Activated naive CD4-positive, alpha-beta T cell treated with anti-CD3 and anti-CD28 coated beads for 36 hours (primary cell): ENCODE measurements around the gene PLK5. TPM values are rescaled to one million over a fixed set of nuclear protein-coding genes. Genes with fewer than 3 reads are reported as not detected.

Experiments used
- CTCF ChIA-PET: fragments of 350-600 bp; sonication (Branson Sonifier 250); formaldehyde crosslinking; loops from one replicate; lab custom pipeline; 2021; ENCODE audit warnings: antibody characterized with exemption; lab: Charles Lee
- DNase-seq: peaks from one replicate; pipeline ENCODE4 v3.0.0-alpha.2; 2020
- H3K27ac Mint-ChIP-seq: one replicate; pipeline ENCODE4 v1.8.0; 2021; ENCODE audit warnings: mild to moderate bottlenecking, mixed read lengths
- H3K27me3 Mint-ChIP-seq: one replicate; pipeline ENCODE4 v1.8.0; 2021; ENCODE audit warnings: low read depth, mixed read lengths
- H3K36me3 Mint-ChIP-seq: one replicate; pipeline ENCODE4 v1.8.0; 2021; ENCODE audit warnings: low read depth, mixed read lengths
- H3K4me1 Mint-ChIP-seq: one replicate; pipeline ENCODE4 v1.8.0; 2021; ENCODE audit warnings: low read depth, mixed read lengths
- H3K4me3 Mint-ChIP-seq: one replicate; pipeline ENCODE4 v1.8.0; 2021; ENCODE audit warnings: mild to moderate bottlenecking, moderate library complexity, mixed read lengths
- H3K9me3 Mint-ChIP-seq: one replicate; pipeline ENCODE4 v1.8.0; 2021; ENCODE audit warnings: mixed read lengths
- intact Hi-C: fragments of 100-400 bp; cut with micrococcal nuclease; formaldehyde crosslinking; loops from one replicate; pipeline ENCODE4 v1.15.1; 2023
- total RNA-seq, 2 experiments: library from RNA; stranded (reverse); gene quantifications; one replicate each; pipeline ENCODE4 v1.2.3, GENCODE V29; 2021

Gene PLK5
- total RNA-seq, 2 experiments from 2014 or later, result not detected

DNA sequence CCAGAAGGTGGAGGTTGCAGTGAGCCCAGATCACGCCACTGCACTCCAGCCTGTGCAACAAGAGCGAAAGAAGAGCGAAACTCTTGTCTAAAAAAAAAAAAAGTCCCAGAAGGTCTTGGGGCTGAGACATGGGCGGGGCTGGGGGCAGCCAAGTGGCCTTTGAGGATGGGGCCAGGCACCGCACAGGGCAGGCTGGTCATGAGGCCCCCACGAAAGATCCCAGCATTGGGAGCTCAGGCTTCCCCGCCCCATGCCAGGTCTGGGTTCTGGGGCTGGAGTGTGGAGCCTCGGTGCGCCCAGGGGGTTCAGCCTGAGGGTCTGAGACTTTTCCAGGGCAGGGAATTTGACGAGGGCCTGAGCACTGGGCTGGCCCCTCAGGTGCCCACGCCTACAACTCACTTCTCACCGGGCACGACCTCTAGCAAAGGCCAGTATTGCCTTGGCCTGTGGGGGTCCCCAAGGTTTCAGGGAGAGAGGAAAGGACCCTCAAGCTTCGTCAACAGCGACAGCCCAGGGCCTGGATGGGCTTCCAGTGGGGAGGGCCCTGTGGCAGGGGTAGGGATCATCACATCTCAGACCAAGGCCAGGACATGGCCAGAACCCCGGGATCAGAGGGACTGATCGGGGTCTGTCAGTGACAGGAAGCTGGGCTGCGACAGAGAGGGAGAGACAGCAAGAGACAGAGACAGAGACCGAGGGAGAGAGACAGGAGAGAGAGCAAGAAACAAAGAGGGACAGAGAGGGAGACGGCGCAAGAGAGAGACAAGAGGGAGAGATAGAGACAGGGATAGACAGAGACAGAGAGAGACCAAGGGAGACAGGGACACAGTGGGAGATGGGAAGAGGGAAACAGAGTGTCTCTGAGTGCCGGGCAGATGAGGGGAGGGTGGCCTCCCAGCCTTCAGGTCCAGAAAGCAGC, 51.7 kb downstream of the PLK5 start:
- H3K9me3 Mint-ChIP-seq, result no peaks in the 10 kb centered on the region
- intact Hi-C loops, result no loop called here
- no peak overlapping the region for H3K4me3 Mint-ChIP-seq
- CTCF ChIA-PET, result no interaction called here
- H3K4me1 Mint-ChIP-seq, result no peaks in the 10 kb centered on the region
- no peak overlapping the region for H3K27ac Mint-ChIP-seq
- no peak for DNase-seq
- peaks cover 6% of the 10 kb centered on the region for H3K36me3 Mint-ChIP-seq
- H3K27me3 Mint-ChIP-seq, result no peaks in the 10 kb centered on the region

DNA sequence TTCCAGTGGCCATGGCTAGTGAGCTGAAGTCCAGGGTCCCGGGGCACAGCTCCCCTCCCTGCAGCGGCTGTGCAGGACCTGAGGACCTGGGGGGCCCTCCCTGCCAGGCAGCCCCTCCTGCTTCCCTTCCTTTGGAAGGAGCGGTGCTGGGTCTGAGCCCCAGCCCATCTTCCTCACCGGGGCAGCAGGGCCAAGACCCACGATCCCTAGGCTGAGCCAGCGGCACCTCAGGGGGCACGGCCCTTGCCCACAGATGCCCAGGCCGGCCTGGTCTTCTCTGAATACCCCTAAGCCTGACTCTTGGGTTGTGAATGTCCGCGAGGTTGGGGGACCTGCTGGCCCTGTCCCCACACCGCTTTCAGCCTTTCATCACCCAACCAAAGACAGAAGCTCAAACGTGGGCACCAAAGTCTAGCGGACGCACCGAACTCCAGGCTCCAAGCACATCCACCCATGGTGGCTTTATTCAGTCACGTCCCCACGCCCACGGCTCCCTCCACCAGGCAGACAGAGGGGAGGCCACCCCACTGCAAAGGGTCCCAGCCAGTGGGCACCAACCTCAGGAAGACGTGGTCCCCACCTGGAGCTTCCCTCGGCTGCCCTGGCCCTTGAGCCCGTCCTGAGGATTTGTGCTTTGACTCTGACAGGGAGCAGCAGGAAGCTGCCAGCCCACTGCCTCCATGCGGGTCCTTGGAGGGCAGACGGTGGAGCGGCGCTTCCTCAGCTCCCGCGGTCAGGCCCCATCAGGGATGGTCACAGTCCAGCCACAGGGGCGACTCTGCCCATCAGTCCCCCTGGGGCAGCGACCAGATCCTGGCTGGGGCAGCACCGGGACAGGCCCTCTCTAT, 52.6 kb downstream of the PLK5 start:
- Mint-ChIP-seq H3K4me3 (no peak overlapping the region), H3K9me3 (no peaks in the 10 kb centered on the region), H3K27me3 (no peaks in the 10 kb centered on the region), H3K4me1 (no peaks in the 10 kb centered on the region), H3K27ac (no peak overlapping the region), H3K36me3 (peaks cover 11% of the 10 kb centered on the region)
- DNase-seq, result no peak
- CTCF ChIA-PET, result no interaction called here
- intact Hi-C loops, result no loop called here

DNA sequence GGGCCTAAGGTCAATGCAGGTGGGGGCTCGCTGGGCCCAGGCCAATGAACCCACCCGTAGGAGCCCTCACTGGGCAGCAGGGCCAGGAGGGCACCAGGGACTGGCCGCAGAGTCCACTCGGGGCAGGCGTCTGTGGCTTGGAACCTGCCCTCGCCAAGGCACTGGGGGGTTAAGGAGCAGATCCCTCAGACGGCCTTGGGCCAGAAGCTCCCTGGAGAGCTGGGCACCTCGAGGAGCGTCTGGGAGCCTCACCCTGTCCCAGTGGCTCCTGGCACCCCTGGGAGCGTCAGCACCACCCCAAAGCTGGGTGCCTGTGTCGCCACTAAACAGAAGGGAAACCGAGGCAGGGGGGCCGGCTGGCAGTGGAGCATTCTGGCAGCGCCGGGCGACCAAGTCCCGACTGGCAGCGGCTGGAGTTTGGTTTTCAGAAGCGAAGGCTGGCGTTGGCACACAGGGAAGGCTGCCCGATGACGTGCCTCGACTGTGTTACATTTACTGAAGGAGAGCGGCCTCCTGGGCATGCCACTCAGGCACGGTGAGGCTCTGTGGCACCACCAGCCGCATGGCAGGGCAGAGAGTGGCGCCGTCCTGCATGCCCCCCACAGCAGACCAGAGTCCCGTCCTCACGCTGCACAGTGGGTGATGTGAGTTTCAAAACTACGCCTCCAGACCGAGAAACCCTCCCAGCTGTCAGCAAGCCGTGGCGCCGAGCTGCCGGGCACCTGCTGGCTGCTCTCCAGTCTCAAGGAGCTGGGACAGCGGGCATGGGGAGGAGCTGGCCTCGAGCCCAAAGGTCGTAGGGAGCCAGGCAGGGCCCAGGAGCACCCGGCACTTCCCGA, 53.4 kb downstream of the PLK5 start:
- CTCF ChIA-PET, result no interaction called here
- Mint-ChIP-seq H3K36me3 (peaks cover 16% of the 10 kb centered on the region), H3K27ac (no peak overlapping the region), H3K4me1 (no peaks in the 10 kb centered on the region), H3K27me3 (no peaks in the 10 kb centered on the region), H3K4me3 (no peak overlapping the region), H3K9me3 (no peaks in the 10 kb centered on the region)
- intact Hi-C loops, result no loop called here
- DNase-seq, result no peak

DNA sequence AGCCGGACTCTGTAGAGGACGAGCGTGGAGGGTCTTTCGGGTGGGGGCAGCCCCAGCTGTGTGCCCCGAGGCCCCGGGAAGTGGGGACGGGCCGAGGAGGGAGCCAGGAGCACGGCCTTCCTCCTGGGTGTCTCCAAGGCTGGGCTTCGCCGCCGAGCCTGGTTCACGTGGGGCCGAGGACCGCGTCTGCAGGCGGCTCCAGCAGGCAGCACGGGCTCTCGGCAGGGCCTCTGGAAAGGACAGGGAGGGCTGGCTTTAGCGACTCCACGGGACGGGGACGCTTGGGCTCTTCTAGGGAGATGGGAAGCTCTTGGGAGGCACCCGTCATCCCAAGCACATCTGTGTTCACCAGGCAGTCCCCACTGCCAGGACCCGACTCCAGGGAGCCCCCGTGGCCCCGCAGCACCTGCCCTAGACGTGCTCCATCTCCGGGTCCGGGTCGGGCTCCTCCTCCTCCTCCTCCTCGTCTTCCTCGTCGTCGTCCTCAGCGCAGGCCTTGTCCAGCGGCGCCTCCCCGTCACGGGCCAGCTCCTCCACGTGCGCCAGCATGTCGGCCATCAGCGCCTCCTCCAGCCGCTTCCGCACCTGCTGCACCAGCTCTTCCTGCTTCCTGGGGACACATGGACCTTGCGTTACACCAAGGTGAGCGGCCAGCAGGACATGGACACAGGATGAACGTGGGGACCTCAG, 54.2 kb downstream of the PLK5 start:
- Mint-ChIP-seq H3K27me3 (no peaks in the 10 kb centered on the region), H3K27ac (no peak overlapping the region), H3K9me3 (no peaks in the 10 kb centered on the region)

DNA sequence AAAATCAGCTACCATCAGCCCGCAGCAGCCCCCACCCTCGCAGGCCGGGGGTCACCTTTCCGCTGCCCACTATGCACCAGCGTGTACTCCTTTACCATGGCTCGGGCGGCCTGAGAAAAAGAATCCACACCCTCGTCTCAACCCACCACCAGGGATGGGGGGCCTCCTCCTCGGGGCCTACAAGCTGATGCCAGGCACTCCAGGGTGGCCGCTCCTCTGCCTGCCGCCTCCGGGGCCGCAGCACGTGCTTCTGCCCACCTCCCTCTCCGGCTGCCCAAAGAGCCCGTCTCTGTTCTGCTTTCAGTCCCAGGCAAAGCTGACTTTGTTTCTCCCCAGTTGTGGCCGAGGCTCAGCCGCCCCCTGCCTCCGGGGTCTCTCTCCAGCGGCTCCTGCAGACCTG, 55.3 kb downstream of the PLK5 start:
- H3K9me3 Mint-ChIP-seq, result no peaks in the 10 kb centered on the region
- CTCF ChIA-PET, result interaction anchor here (0.5 kb wide), 1 partner anchor 246 kb away, joined by 4 read pairs; no protein-coding TSS in a partner anchor
- H3K27me3 Mint-ChIP-seq, result no peaks in the 10 kb centered on the region
- intact Hi-C loops, result no loop called here
- no peaks in the 10 kb centered on the region for H3K4me1 Mint-ChIP-seq
- no peak overlapping the region for H3K27ac Mint-ChIP-seq
- H3K36me3 Mint-ChIP-seq, result peaks cover 23% of the 10 kb centered on the region
- H3K4me3 Mint-ChIP-seq, result no peak overlapping the region
- DNase-seq, result no peak

More for the DNA sequence above, 54.2 kb downstream of the PLK5 start:
- no peaks in the 10 kb centered on the region for H3K4me1 Mint-ChIP-seq
- intact Hi-C loops, result no loop called here
- peaks cover 19% of the 10 kb centered on the region for H3K36me3 Mint-ChIP-seq
- no peak for DNase-seq
- CTCF ChIA-PET, result no interaction called here
- H3K4me3 Mint-ChIP-seq, result no peak overlapping the region

DNA sequence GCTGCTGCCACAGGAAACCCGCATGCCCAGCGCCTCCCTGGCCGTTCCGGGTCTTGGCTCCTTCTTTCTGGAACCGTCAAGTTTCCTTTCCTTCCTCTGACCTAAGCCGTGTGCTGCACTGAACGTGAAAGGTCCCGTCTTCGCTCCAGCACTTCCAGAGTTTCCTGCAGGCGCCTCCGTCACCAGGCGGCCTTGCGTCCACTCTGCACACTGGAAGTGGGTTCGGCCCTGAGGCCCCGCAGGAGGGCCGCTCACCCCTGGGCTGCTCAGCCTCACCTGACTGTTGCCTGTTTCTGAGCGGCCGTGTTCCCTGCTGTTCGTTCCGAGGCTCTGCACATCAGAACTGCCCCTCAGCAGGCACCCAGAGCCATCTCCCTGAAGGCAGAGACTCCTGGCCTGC, 56.5 kb downstream of the PLK5 start:
- no peak for DNase-seq
- Mint-ChIP-seq H3K4me1 (peaks cover 2% of the 10 kb centered on the region), H3K36me3 (peaks cover 29% of the 10 kb centered on the region), H3K27me3 (no peaks in the 10 kb centered on the region), H3K9me3 (no peaks in the 10 kb centered on the region), H3K4me3 (no peak overlapping the region), H3K27ac (no peak overlapping the region)
- intact Hi-C loops, result no loop called here
- CTCF ChIA-PET, result no interaction called here

DNA sequence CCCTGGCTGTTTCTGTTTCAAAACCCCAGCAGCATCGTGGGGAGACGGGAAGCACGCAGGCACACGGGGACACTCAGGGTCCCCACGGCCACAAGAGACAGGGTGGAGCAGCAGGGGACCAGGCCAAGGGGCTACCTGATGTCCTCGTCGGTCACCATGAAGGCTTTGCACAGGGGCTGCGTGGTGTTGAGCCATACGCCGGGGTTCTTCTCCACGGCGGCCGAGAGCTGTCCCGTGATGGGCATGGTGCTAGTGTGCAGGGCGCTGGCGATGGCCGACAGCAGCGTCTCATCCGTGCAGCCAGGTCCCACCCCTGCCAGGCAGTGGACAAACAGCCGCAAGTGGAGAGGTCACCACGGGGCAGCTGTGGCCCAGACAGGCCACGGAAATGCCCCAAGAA, 57.1 kb downstream of the PLK5 start:
- Mint-ChIP-seq H3K36me3 (peaks cover 34% of the 10 kb centered on the region), H3K4me1 (peaks cover 2% of the 10 kb centered on the region), H3K9me3 (no peaks in the 10 kb centered on the region), H3K27me3 (no peaks in the 10 kb centered on the region), H3K27ac (peak overlapping the region; percentile 59), H3K4me3 (no peak overlapping the region)
- CTCF ChIA-PET, result no interaction called here
- intact Hi-C loops, result no loop called here
- no peak for DNase-seq

DNA sequence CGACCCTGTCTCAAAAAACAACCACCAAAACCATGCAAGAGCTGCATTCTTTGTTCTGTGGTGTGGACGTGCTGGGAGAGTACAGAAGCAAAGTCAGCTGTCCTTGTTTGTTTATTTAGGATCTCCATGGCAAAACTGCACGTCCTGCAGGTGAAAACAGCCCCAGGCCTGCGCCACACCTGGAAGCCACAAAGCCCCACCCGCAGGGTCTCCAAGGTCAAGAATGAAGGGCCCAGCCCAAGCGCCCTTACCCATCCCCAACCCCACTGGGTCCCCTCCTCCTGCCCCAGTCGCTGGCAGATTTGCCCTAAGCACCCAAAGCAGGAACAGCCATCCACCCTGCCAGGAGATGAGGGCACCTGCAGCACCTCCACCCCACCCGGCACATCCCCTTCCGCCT, 58.3 kb downstream of the PLK5 start:
- Mint-ChIP-seq H3K4me3 (no peak overlapping the region), H3K9me3 (no peaks in the 10 kb centered on the region), H3K36me3 (peaks cover 35% of the 10 kb centered on the region), H3K27me3 (no peaks in the 10 kb centered on the region), H3K4me1 (peaks cover 2% of the 10 kb centered on the region), H3K27ac (no peak overlapping the region)
- CTCF ChIA-PET, result interaction anchor here (0.6 to 0.7 kb wide), 3 partner anchors 9 to 346 kb away, joined by 3 to 5 read pairs (median 3); no protein-coding TSS in a partner anchor
- intact Hi-C loops, result no loop called here
- no peak for DNase-seq

DNA sequence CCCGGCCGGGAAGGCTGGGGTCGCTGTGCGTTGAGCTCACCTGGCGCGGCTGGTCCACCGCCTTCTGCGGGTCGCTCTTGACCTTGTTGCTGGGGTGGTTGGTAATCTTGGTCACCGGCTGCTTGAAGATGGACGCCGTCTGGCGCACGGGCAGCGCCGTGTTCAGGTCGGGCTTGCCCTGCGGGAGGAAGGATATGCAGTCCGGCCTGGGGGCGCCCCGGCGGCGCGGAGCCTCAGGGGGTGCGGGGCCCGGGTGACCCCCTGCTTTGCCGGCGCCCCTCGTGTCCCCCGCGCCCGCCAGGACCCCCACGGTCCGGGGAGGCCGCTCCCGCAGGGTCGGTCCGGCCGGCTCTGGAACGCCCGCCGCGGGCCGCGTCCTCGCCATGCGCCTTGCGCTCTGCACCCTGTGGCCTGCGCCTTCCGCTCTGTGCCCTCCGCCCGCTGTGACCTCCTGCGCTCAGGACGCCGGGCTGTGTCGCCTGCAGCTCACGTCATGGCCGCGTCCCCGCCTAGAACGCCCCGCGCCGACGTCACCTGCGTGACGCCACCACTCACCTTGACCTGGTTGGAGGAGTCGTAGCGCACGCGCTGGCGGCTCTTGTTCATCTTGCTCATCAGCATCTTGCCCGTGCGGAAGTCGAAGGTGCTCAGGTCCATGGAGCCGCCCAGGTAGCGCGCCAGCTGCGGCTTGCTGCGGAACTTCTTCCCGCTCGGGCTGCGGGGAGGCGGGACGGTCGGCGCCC, 60.8 kb downstream of the PLK5 start:
- Mint-ChIP-seq H3K4me3 (no peak overlapping the region), H3K27ac (no peak overlapping the region), H3K27me3 (no peaks in the 10 kb centered on the region), H3K4me1 (peaks cover 13% of the 10 kb centered on the region), H3K36me3 (peaks cover 36% of the 10 kb centered on the region), H3K9me3 (no peaks in the 10 kb centered on the region)
- CTCF ChIA-PET, result interaction anchor here (1.2 kb wide), 1 partner anchor 8 kb away, joined by 3 read pairs; the partner anchor contains the start of gene MBD3
- no peak for DNase-seq
- intact Hi-C loops, result no loop called here

DNA sequence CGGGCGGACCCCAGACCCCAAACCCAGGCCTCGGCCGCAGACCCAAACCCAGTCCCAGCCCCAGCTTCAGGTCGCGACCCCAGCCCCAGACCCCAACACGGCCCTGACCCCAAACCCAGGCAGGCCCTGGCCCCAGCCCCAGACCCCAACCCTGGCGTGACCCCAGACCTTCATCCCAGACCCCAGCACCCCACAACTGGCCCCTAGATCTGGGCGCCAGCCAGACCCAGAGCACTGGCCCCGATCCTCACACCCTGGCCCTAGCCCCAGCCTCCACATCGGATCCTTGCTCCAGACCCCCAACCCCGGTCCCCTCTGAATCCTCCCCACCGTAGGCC, 61.3 kb downstream of the PLK5 start:
- Mint-ChIP-seq H3K27me3 (no peaks in the 10 kb centered on the region), H3K4me1 (peaks cover 16% of the 10 kb centered on the region), H3K9me3 (no peaks in the 10 kb centered on the region), H3K36me3 (peaks cover 35% of the 10 kb centered on the region), H3K4me3 (no peak overlapping the region), H3K27ac (no peak overlapping the region)
- intact Hi-C loops, result no loop called here
- DNase-seq, result no peak
- CTCF ChIA-PET, result no interaction called here
